ENCODE data around the gene ANKRD44. TPM values are rescaled to one million over a fixed set of nuclear protein-coding genes. Genes with fewer than 3 reads are reported as not detected.

ANKRD44 gene
- total and polyA plus RNA-seq, 8 donors: 23.2 to 52.6 (median 29.8) TPM

DNA sequence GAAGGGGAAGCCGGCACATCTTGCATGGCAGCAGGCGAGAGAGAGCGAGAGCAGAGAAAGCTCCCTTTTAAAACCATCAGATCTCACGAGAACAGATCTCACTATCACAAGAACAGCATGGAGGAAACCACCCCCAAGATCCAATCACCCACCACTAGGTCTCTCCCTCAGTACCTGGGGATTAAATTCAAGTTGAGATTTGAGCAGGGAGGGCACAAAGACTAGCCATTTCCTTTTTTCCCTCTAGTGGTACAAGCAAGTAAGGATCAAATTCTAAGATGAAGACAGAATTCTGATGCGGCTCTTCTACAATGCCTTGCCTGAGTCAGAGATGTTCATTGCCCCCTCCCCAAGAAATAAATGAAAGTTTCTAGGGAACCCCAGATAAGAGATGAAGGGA lies 45.6 kb upstream of the ANKRD44 start:
- no peak overlapping the region for H3K27ac ChIP-seq
- ATAC-seq: no peak
- no peaks in the 10 kb centered on the region for H3K4me1 ChIP-seq
- H3K36me3 ChIP-seq: no peaks in the 10 kb centered on the region
- H3K27me3 ChIP-seq: no peaks in the 10 kb centered on the region
- no peak for DNase-seq
- H3K9me3 ChIP-seq: no peaks in the 10 kb centered on the region
- H3K4me3 ChIP-seq: no peak overlapping the region
- TF ChIP-seq, protein P1, sequence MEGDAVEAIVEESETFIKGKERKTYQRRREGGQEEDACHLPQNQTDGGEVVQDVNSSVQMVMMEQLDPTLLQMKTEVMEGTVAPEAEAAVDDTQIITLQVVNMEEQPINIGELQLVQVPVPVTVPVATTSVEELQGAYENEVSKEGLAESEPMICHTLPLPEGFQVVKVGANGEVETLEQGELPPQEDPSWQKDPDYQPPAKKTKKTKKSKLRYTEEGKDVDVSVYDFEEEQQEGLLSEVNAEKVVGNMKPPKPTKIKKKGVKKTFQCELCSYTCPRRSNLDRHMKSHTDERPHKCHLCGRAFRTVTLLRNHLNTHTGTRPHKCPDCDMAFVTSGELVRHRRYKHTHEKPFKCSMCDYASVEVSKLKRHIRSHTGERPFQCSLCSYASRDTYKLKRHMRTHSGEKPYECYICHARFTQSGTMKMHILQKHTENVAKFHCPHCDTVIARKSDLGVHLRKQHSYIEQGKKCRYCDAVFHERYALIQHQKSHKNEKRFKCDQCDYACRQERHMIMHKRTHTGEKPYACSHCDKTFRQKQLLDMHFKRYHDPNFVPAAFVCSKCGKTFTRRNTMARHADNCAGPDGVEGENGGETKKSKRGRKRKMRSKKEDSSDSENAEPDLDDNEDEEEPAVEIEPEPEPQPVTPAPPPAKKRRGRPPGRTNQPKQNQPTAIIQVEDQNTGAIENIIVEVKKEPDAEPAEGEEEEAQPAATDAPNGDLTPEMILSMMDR (IDR thresholded peaks at IDR 0.05): no peak
- intact Hi-C loops (cut with DNase I): no loop called here

DNA sequence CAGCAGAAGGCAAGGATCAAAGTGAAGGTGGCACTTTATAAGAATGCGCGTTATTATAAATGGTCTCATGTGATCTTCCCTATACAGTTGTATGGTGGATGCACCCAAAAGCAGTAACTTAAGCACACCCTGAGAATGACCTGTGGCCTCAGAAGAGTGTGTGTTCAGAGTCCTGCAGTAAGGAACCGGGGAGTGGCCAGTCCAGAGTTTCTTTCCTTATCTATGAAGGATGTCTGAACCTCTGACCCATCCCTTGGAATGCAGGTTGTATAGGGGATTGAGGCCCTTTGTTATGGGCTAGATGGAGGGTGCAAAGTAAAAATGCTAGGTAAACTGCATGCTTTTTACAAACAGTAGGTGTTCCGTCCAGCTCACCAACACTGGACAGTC lies 43.6 kb upstream of the ANKRD44 start:
- Histone ChIP-seq H3K36me3 (no peaks in the 10 kb centered on the region), H3K27me3 (no peaks in the 10 kb centered on the region), H3K9me3 (no peaks in the 10 kb centered on the region), H3K27ac (no peak overlapping the region), H3K4me3 (no peak overlapping the region), H3K4me1 (no peaks in the 10 kb centered on the region)
- TF ChIP-seq, protein P1 (IDR thresholded peaks at IDR 0.05): no peak
- intact Hi-C loops (cut with DNase I): no loop called here
- DNase-seq: no peak
- no peak for ATAC-seq

DNA sequence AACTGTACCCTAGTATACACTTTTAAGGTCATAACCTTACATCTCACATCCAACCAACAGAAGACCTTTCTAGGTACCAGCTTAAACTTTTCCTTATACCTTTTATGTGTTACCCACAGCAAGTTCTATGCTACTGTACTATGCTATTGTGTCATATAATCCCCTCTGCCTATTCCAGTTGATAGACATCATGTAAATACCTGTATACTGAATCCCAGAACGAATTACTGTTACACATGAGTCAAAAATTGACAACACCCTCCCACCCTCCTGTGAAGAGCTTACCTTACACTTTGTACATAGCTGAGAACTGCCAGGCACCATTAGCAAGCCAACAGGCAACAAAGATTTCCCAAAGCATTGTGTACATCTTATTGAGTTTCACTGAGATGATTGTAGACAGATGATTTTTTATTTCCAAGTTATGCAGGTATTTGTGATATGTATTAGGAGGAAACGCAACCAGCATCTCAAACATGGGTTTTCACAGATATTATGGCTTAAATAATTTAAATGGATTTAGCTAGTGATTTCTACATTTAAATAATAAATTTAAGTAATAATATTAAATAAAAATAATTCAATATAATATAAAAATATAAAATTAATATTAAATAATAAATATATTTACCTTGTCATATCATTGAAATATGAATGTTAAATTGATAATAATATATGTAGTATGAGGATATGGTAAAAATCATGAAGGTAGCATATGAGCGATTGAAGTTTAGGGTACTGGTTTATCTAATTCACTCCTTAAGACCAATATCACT lies 43.0 kb upstream of the ANKRD44 start:
- intact Hi-C loops (cut with DNase I): no loop called here
- H3K9me3 ChIP-seq: no peaks in the 10 kb centered on the region
- no peaks in the 10 kb centered on the region for H3K4me1 ChIP-seq
- DNase-seq (no peak), ATAC-seq (no peak)
- H3K27me3 ChIP-seq: no peaks in the 10 kb centered on the region
- TF ChIP-seq, protein P1 (IDR thresholded peaks at IDR 0.05): no peak
- H3K27ac ChIP-seq: no peak overlapping the region
- no peak overlapping the region for H3K4me3 ChIP-seq
- no peaks in the 10 kb centered on the region for H3K36me3 ChIP-seq

DNA sequence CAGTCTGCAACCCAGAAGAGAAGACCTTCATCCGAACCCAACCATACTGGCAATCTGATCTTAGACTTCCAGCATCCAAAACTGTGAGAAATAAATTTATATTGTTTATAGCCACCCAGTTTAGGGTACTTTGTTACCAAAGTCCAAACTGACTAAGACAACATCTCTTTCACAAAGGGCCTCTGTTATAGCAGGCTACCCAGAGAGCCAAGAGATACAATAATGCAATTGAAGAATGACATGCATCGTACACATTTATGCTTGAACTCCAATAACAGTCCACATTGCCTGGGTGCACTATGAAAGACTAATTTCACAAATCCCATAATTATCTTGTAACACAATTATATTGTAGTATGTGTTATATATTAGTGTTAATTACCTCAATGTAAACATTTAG lies 39.1 kb upstream of the ANKRD44 start:
- intact Hi-C loops (cut with DNase I): no loop called here
- ATAC-seq (no peak), DNase-seq (no peak)
- TF ChIP-seq, protein P1 (IDR thresholded peaks at IDR 0.05): no peak
- Histone ChIP-seq H3K4me1 (no peaks in the 10 kb centered on the region), H3K36me3 (no peaks in the 10 kb centered on the region), H3K27ac (no peak overlapping the region), H3K9me3 (no peaks in the 10 kb centered on the region), H3K4me3 (no peak overlapping the region), H3K27me3 (no peaks in the 10 kb centered on the region)

DNA sequence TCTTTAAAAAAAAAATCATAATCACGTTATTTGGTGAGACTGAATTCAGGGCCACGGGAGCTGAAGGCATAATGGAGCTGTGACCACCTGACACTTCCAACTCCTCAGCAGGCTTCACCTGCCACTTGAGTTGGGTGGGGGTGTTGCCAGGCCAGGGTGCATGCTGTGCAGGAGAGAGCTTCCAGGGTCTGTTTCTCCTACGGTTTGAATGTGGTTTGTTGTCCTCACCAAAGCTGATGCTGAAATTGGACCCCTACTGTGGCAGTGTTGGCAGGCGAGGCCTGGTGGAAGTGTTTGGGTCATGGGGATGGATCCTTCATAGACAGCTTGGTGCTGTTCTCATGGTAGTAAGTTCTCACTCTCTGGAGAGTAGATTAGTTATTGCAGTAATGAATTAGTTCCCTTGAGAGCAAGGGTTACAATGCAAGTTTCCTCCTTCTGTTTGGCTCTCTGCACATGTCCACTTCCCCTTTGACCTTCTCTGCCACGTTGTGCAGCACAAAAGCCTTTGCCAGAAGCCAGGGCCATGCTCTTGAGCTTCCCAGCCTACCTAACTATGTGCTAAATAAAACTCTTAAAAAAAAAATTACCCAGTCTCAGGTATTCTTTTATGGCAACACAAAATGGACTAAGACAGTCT lies 38.3 kb upstream of the ANKRD44 start:
- DNase-seq: no peak
- intact Hi-C loops (cut with DNase I): no loop called here
- no peaks in the 10 kb centered on the region for H3K9me3 ChIP-seq
- no peaks in the 10 kb centered on the region for H3K36me3 ChIP-seq
- TF ChIP-seq, protein P1 (IDR thresholded peaks at IDR 0.05): no peak
- no peaks in the 10 kb centered on the region for H3K27me3 ChIP-seq
- ATAC-seq: no peak
- no peak overlapping the region for H3K4me3 ChIP-seq
- H3K27ac ChIP-seq: no peak overlapping the region
- no peaks in the 10 kb centered on the region for H3K4me1 ChIP-seq

Measured in left lung (tissue), 10 donors.